Right lobe of liver (tissue), 6 donors: ENCODE data around the gene HIGD1A. TPM values are rescaled to one million over a fixed set of nuclear protein-coding genes. Genes with fewer than 3 reads are reported as not detected.

ENCODE experiments used
- ATAC-seq, 4 donors: fragments of 200-7000 bp; cut with Tn5 transposase; one replicate each; pipeline ENCODE4 v1.9.1; 2020; ENCODE audit warnings: mild to moderate bottlenecking in 4 of 4, moderate library complexity in 4 of 4
- DNase-seq, 3 donors: peaks; one replicate each; pipeline ENCODE4 v3.0.0-alpha.2; 2020
- H3K27ac ChIP-seq, 3 donors: fragments of 200-600 bp; one replicate each; pipeline ENCODE4 v1.8.0; 2022
- H3K27me3 ChIP-seq, 2 donors: fragments of 200-600 bp; one replicate each; pipeline ENCODE4 v1.8.0; 2022
- H3K36me3 ChIP-seq, 4 donors: fragments of 200-600 bp; sonication (generic) in 1 of 4; one replicate each; pipeline versions ENCODE4 v1.5.1 to v1.8.0; 2017 to 2022; ENCODE audit warnings: control low read depth in 1 of 4
- H3K4me1 ChIP-seq, 4 donors: fragments of 200-600 bp; sonication (generic) in 1 of 4; one replicate each; pipeline versions ENCODE4 v1.5.1 to v1.8.0; 2017 to 2022; ENCODE audit warnings: control low read depth in 1 of 4
- H3K4me3 ChIP-seq, 3 donors: fragments of 200-600 bp; one replicate each; pipeline ENCODE4 v1.8.0; 2022
- H3K9me3 ChIP-seq, 4 donors: fragments of 200-600 bp; sonication (generic) in 1 of 4; one replicate each; pipeline versions ENCODE4 v1.5.1 to v1.8.0; 2017 to 2022; ENCODE audit warnings: control low read depth in 1 of 4
- POLR2A ChIP-seq: fragments of 450-650 bp; IDR thresholded peaks from one replicate; pipeline ENCODE4 v1.6.1; 2017; ENCODE audit warnings: antibody characterized with exemption, mild to moderate bottlenecking
- WGBS: methylation state at CpG from one replicate; pipeline ENCODE4 v1.1.6; 2018; ENCODE audit warnings: low coverage, low lambda C conversion rate; ENCODE audit not compliant: insufficient coverage; ENCODE audit errors: missing lambda C conversion rate; 5-methylcytosine and 5-hydroxymethylcytosine counted together
- intact Hi-C, 2 donors: fragments of 100-400 bp; cut with DNase I; formaldehyde crosslinking; loops; one replicate each; pipeline versions ENCODE4 v1.11.2 to v1.14.1; 2022
- total RNA-seq, 6 experiments: library from RNA; depleted of rRNA in 2 of 6; stranded (reverse); fragments of >200 nt in 2 of 6; fragmentation: NEBNext Ultra II Directional in 3 of 6; extraction: Animal tissue kit (Norgen Biotek cat#: 25700) in 3 of 6; gene quantifications; one replicate each; pipeline versions ENCODE4 v1.1.0 to v1.2.4, GENCODE V29; 2016 to 2023
- TF ChIP-seq, protein P1 (sequence below), 4 donors: fragments of 200-600 bp in 3 of 4; fragments of 450-650 bp in 1 of 4; IDR thresholded peaks; one replicate each; pipeline versions ENCODE4 v1.5.1 to v1.8.0; 2016 to 2022; ENCODE audit warnings: antibody characterized with exemption in 4 of 4, mild to moderate bottlenecking in 2 of 4
- donor health status: DM: no; HTN: yes; CAD: no.
- donor health status: DM: no; HTN: no; CAD: no.
- donor health status: DM: no; HTN: no; CAD: no.
- donor health status: DM: no; HTN: yes; CAD: no.
- donor health status: DM: no; HTN: yes; CAD: no.

The HIGD1A gene
- total RNA-seq, 6 experiments from 2014 or later: 104 to 348 (median 175) TPM

DNA sequence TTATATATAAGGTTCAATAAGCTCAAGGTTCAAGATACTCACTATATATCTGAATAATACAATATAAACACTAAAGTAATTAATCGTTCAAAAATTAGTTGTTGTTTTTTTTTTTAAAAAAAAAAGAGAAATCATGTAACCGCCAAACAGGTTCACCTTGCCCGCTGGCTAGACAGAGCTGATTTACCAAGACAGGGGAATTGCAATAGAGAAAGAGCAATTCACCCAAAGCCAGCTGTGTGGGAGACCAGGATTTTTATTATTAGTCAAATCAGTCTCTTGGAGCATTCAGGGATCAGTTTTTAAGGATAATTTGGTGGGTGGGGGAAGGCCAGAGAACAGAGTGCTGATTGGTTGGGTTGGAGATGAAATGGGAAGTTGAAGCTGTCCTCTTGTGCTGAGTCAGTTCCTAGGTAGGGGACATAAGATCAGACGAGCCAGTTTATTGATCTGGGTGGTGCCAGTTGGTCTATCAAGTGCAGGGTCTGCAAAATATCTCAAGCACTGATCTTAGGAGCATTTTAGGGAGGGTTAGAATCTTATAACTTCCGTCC lies 7.9 kb downstream of the HIGD1A start:
- H3K27me3 ChIP-seq: no peaks in the 10 kb centered on the region
- H3K36me3 ChIP-seq: peaks cover 4 to 25% (median 8%) of the 10 kb centered on the region in 4 donors
- intact Hi-C loops: no loop called here
- TF ChIP-seq, protein P1, sequence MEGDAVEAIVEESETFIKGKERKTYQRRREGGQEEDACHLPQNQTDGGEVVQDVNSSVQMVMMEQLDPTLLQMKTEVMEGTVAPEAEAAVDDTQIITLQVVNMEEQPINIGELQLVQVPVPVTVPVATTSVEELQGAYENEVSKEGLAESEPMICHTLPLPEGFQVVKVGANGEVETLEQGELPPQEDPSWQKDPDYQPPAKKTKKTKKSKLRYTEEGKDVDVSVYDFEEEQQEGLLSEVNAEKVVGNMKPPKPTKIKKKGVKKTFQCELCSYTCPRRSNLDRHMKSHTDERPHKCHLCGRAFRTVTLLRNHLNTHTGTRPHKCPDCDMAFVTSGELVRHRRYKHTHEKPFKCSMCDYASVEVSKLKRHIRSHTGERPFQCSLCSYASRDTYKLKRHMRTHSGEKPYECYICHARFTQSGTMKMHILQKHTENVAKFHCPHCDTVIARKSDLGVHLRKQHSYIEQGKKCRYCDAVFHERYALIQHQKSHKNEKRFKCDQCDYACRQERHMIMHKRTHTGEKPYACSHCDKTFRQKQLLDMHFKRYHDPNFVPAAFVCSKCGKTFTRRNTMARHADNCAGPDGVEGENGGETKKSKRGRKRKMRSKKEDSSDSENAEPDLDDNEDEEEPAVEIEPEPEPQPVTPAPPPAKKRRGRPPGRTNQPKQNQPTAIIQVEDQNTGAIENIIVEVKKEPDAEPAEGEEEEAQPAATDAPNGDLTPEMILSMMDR (IDR thresholded peaks at IDR 0.05): no peak
- no peak for TF ChIP-seq POLR2A
- H3K27ac ChIP-seq: no peak overlapping the region
- DNase-seq: no peak
- no peak for ATAC-seq
- no peaks in the 10 kb centered on the region for H3K9me3 ChIP-seq
- no peak overlapping the region for H3K4me3 ChIP-seq
- H3K4me1 ChIP-seq: peaks cover 0 to 17% (median 3%) of the 10 kb centered on the region in 4 donors
- 67% methylated on average over 4 of the region's 5 CpGs for WGBS

DNA sequence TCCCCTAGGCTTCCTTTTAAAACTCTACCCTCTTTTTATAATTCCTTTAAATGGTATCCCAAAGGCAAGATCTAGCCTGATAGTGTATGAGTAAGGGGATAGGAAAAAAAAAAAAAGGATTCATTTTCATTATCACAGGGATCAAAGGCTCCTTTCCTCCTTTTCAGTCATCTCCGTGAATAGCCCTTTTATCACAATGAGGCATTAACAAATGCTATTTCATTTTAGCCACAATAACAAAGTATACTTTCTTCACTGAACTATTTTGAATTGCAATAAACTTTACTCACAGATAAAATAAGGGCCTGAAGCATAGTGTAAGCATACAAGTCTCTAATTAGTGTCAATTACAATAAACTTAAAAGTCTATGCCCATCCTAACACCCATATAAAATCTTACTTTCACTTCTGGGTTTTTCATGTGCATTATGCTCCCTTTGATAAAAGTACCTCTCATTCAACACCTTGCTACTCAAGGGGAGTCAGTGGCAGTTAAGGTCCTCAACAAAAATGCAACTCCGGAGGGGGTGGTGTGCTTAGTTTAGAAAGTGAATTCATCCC lies 8.6 kb downstream of the HIGD1A start:
- Histone ChIP-seq H3K36me3 (peaks cover 4 to 26% (median 8%) of the 10 kb centered on the region in 4 donors), H3K9me3 (no peaks in the 10 kb centered on the region), H3K27me3 (no peaks in the 10 kb centered on the region), H3K27ac (no peak overlapping the region), H3K4me3 (no peak overlapping the region), H3K4me1 (peaks cover 0 to 10% (median 3%) of the 10 kb centered on the region in 4 donors)
- 80% methylated on average over 2 of the region's 2 CpGs for WGBS
- TF ChIP-seq POLR2A: no peak
- TF ChIP-seq, protein P1 (IDR thresholded peaks at IDR 0.05): no peak
- ATAC-seq (no peak), DNase-seq (no peak)
- intact Hi-C loops: no loop called here

DNA sequence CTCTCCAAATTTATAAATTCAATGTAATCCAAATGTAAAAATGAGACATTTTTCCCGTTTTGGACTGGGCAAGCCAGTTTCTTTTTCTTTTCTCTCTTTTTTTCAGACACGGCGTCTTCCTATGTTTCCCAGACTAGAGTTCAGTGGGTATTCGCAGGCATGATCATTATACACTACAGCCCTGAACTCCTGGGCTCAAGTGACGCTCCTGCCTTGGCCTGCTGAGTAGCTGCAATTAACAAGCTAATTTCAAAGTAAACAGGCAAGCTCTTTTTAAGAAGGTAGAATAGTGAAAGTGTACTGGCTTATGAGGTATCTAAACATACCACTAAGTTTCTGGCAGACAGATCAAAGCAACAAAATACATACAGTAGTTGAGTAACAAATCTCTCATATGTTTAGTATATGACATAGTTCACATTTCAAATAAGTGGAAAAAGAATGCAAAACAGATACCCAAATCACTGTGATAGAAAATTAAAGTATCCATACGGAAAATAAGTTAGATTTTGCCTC lies 13.5 kb downstream of the HIGD1A start:
- no peak for ATAC-seq

DNA sequence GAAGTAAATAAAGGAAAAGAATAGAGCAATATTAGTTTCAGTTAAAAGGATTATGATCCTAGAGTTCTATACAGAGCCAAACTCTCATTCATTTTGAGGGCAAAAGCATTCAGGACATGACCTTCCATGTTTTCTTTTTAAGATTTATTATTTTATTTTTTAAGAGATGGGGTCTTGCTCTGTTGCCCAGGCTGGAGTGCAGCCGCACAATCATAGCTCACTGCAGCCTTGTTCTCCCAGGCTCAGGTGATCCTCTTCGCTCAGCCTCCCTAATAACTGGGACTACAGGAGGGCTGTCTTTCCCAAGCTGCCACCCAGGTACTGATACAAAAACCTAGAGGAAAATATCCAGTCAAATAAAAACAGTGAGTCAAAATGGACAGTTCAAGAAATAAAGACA lies 17.7 kb downstream of the HIGD1A start:
- no peak for ATAC-seq
- H3K27ac ChIP-seq: no peak overlapping the region
- no peaks in the 10 kb centered on the region for H3K27me3 ChIP-seq
- peaks cover 0 to 50% (median 13%) of the 10 kb centered on the region in 4 donors for H3K4me1 ChIP-seq
- no peak overlapping the region for H3K4me3 ChIP-seq
- intact Hi-C loops: no loop called here
- 100% methylated on average over 2 of the region's 2 CpGs for WGBS
- no peak for DNase-seq
- peaks cover 0 to 45% (median 16%) of the 10 kb centered on the region in 4 donors for H3K36me3 ChIP-seq
- TF ChIP-seq POLR2A: no peak
- TF ChIP-seq, protein P1 (IDR thresholded peaks at IDR 0.05): no peak
- H3K9me3 ChIP-seq: no peaks in the 10 kb centered on the region

More for the DNA sequence above, 13.5 kb downstream of the HIGD1A start:
- no peak overlapping the region for H3K4me3 ChIP-seq
- H3K4me1 ChIP-seq: peaks cover 0 to 18% (median 5%) of the 10 kb centered on the region in 4 donors
- H3K9me3 ChIP-seq: no peaks in the 10 kb centered on the region
- TF ChIP-seq POLR2A: no peak
- TF ChIP-seq, protein P1 (IDR thresholded peaks at IDR 0.05): no peak
- intact Hi-C loops: no loop called here
- WGBS: 71% methylated on average over 5 of the region's 6 CpGs
- peaks cover 4 to 52% (median 16%) of the 10 kb centered on the region in 4 donors for H3K36me3 ChIP-seq
- no peak overlapping the region for H3K27ac ChIP-seq
- DNase-seq: no peak
- H3K27me3 ChIP-seq: no peaks in the 10 kb centered on the region
